ENCODE data around the gene BPIFA2. TPM values are rescaled to one million over a fixed set of nuclear protein-coding genes. Genes with fewer than 3 reads are reported as not detected.

Gene BPIFA2
- total and polyA plus RNA-seq, 12 donors = not detected

GRCh38 chr20:33148040-33148439 is 19.9 kb upstream of the BPIFA2 start:
- H3K9me3 ChIP-seq = peaks cover 0 to 11% (median 0%) of the 10 kb centered on the region in 11 donors
- no peak for ATAC-seq
- no peak for TF ChIP-seq CTCF (IDR thresholded peaks at IDR 0.05)
- no peak overlapping the region for H3K27ac ChIP-seq
- DNase-seq = no peak
- no peaks in the 10 kb centered on the region for H3K36me3 ChIP-seq
- no peaks in the 10 kb centered on the region for H3K4me1 ChIP-seq
- H3K4me3 ChIP-seq = no peak overlapping the region
- intact Hi-C loops (cut with DNase I) = no loop called here
- peaks cover 0 to 23% (median 8%) of the 10 kb centered on the region in 7 donors for H3K27me3 ChIP-seq
- 86 to 89% methylated on average over 4 of the region's 4 CpGs for WGBS, 2 donors

DNA sequence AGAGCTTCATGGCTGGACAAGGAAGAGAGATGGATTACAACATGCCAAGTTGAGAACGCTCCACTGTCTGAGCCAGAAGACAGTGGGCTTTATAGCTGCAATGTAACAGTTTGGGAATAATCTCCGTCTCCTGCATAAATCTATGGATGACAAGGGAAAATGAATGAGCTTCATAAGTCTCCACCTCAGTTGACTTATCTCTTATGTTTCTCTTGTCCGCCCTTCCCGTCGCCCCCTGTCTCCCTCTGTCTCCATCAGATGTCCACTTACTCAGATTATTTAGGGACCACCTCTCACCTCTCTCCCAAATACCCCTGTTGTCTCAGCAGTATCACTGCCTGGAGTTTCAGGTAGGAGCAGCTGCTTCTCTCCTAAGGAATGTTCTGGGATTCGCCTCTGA is 13.7 kb upstream of the BPIFA2 start:
- ATAC-seq (no peak), DNase-seq (no peak)
- intact Hi-C loops (cut with DNase I) = no loop called here
- peaks cover 0 to 41% (median 14%) of the 10 kb centered on the region in 7 donors for H3K27me3 ChIP-seq
- no peaks in the 10 kb centered on the region for H3K36me3 ChIP-seq
- no peaks in the 10 kb centered on the region for H3K9me3 ChIP-seq
- 83 to 84% methylated on average over 6 of the region's 6 CpGs for WGBS, 2 donors
- H3K4me3 ChIP-seq = no peak overlapping the region
- no peak overlapping the region for H3K27ac ChIP-seq
- H3K4me1 ChIP-seq = no peaks in the 10 kb centered on the region
- no peak for TF ChIP-seq CTCF (IDR thresholded peaks at IDR 0.05)

GRCh38 chr20:33158637-33159385 is 9.1 kb upstream of the BPIFA2 start:
- TF ChIP-seq CTCF (IDR thresholded peaks at IDR 0.05) = no peak
- WGBS, 2 donors = 76 to 78% methylated on average over 9 of the region's 9 CpGs
- ATAC-seq (no peak), DNase-seq (no peak)
- Histone ChIP-seq H3K9me3 (no peaks in the 10 kb centered on the region), H3K4me3 (no peak overlapping the region), H3K27me3 (peaks cover 0 to 32% (median 11%) of the 10 kb centered on the region in 7 donors), H3K36me3 (no peaks in the 10 kb centered on the region), H3K27ac (no peak overlapping the region), H3K4me1 (no peaks in the 10 kb centered on the region)
- intact Hi-C loops (cut with DNase I) = no loop called here

GRCh38 chr20:33159713-33160112 is 8.2 kb upstream of the BPIFA2 start:
- DNase-seq = no peak
- intact Hi-C loops (cut with DNase I) = no loop called here

More at GRCh38 chr20:33159713-33160112, 8.2 kb upstream of the BPIFA2 start:
- WGBS, 2 donors = 68 to 77% methylated on average over 3 of the region's 3 CpGs
- H3K27ac ChIP-seq = no peak overlapping the region
- H3K4me3 ChIP-seq = no peak overlapping the region
- ATAC-seq = no peak
- no peaks in the 10 kb centered on the region for H3K9me3 ChIP-seq
- H3K27me3 ChIP-seq = peaks cover 0 to 31% (median 7%) of the 10 kb centered on the region in 7 donors
- no peak for TF ChIP-seq CTCF (IDR thresholded peaks at IDR 0.05)
- no peaks in the 10 kb centered on the region for H3K4me1 ChIP-seq
- no peaks in the 10 kb centered on the region for H3K36me3 ChIP-seq

All from heart right ventricle (tissue), 16 donors.